ENCODE results near the gene ATP2C1. TPM values are rescaled to one million over a fixed set of nuclear protein-coding genes. Genes with fewer than 3 reads are reported as not detected.

The ATP2C1 gene
- total and polyA plus RNA-seq, 2 of the 13 experiments (the other 11 are each of a cell fraction or from before 2014, with no cell fraction given) = 32.4 to 37.6 TPM

DNA sequence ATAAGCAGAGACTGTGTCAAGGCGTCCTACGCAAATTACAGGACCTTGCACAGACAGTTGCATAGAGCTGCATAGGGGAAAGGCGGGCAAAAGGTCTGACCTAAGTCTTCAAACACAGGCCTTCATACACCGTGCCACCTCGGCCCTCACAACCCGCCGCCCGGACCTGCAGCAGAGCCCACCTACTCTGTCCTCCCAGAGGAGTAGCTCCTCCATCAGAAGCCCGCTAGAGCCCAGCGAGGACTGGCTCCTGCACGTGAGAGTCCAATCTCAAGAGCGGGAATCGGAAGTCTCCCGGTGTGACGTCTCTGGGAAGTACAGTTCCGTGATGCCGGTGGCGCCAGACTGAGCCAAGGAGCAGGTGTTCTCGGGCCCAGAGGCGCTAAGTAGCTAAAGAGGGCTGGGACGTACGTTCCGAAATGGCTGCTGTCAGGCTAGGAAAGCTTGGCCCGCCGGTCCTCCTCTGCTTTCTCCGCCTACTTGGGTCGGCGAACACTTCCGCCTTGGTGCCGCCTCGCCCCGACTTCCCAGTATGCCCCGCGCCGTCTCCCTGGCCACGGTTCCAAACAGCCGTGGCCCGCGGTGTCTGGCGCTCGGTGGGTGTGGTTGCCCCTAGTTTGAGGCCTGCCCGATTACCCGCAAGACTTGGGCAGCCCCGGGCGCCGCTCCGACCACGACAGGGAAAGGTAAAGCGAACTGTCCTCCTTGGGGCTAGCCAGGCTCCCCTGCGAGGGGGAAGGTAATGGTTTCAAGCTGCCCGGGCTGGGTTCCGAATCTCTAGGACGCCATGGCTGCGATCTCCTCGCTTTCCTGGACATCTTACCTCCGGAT lies 132.7 kb downstream of the ATP2C1 start, which contains the start of the genes ASTE1 and NEK11 (continued):
- TF ChIP-seq MTA1 (CRISPR knock-in tag; IDR thresholded peaks at IDR 0.05; ENCODE audit: borderline replicate concordance) (peak; percentile 82; the same call in 1 of the 2 replicates), RAD51 (IDR thresholded peaks at IDR 0.05; ENCODE audit: borderline replicate concordance) (no peak), ZNF30 (CRISPR knock-in tag; IDR thresholded peaks at IDR 0.05) (no peak), NR2F1 (CRISPR knock-in tag; IDR thresholded peaks at IDR 0.05) (no peak), KAT8 (CRISPR knock-in tag; IDR thresholded peaks at IDR 0.05) (peak; percentile 94), GFI1 (CRISPR knock-in tag; IDR thresholded peaks at IDR 0.05; ENCODE audit: borderline replicate concordance) (no peak; the same call in 1 of the 2 replicates), PPARG (CRISPR knock-in tag; conservative IDR thresholded peaks at IDR 0.05) (no peak; the same call in 1 of the 2 replicates), NFRKB (IDR thresholded peaks at IDR 0.05) (no peak), SKI (IDR thresholded peaks at IDR 0.05; ENCODE audit: partially characterized antibody) (peak; percentile 44), ZNF136 (CRISPR knock-in tag; IDR thresholded peaks at IDR 0.05; ENCODE audit: low read depth) (no peak), CCAR2 (optimal IDR thresholded peaks at IDR 0.05; ENCODE audit: low read depth, low read length) (no peak), ZNF253 (CRISPR knock-in tag; IDR thresholded peaks at IDR 0.05; ENCODE audit: borderline replicate concordance) (0 out of 2 replicates have a peak, but pooled peaks have one; percentile 33), ATRX (CRISPR knock-in tag; IDR thresholded peaks at IDR 0.05; ENCODE audit: borderline replicate concordance) (no peak), CREB1 (IDR thresholded peaks at IDR 0.05) (no peak), CREB1 (CRISPR knock-in tag; IDR thresholded peaks at IDR 0.05) (peak; percentile 80), ZNF121 (CRISPR knock-in tag; IDR thresholded peaks at IDR 0.05) (peak; percentile 76), SNAPC2 (CRISPR knock-in tag; IDR thresholded peaks at IDR 0.05) (peak; percentile 76), PHF20 (CRISPR knock-in tag; IDR thresholded peaks at IDR 0.05) (peak; percentile 87), ZNF619 (CRISPR knock-in tag; IDR thresholded peaks at IDR 0.05) (peak; percentile 85; the same call in 1 of the 2 replicates), ZNF567 (CRISPR knock-in tag; IDR thresholded peaks at IDR 0.05; ENCODE audit: borderline replicate concordance) (peak; percentile 66; the same call in 1 of the 2 replicates), KDM3A (CRISPR knock-in tag; IDR thresholded peaks at IDR 0.05; ENCODE audit: low read depth) (0 out of 2 replicates have a peak, but pooled peaks have one; percentile 38), RXRB (CRISPR knock-in tag; IDR thresholded peaks at IDR 0.05; ENCODE audit: borderline replicate concordance) (peak; percentile 58; the same call in 1 of the 2 replicates), HOXA7 (CRISPR knock-in tag; IDR thresholded peaks at IDR 0.05) (no peak)
- TF ChIP-seq, protein P1, sequence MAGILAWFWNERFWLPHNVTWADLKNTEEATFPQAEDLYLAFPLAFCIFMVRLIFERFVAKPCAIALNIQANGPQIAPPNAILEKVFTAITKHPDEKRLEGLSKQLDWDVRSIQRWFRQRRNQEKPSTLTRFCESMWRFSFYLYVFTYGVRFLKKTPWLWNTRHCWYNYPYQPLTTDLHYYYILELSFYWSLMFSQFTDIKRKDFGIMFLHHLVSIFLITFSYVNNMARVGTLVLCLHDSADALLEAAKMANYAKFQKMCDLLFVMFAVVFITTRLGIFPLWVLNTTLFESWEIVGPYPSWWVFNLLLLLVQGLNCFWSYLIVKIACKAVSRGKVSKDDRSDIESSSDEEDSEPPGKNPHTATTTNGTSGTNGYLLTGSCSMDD (CRISPR knock-in tag; IDR thresholded peaks at IDR 0.05) = no peak
- TF ChIP-seq, protein P2, sequence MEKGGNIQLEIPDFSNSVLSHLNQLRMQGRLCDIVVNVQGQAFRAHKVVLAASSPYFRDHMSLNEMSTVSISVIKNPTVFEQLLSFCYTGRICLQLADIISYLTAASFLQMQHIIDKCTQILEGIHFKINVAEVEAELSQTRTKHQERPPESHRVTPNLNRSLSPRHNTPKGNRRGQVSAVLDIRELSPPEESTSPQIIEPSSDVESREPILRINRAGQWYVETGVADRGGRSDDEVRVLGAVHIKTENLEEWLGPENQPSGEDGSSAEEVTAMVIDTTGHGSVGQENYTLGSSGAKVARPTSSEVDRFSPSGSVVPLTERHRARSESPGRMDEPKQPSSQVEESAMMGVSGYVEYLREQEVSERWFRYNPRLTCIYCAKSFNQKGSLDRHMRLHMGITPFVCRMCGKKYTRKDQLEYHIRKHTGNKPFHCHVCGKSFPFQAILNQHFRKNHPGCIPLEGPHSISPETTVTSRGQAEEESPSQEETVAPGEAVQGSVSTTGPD (CRISPR knock-in tag; IDR thresholded peaks at IDR 0.05) = no peak
- TF ChIP-seq, protein P3, sequence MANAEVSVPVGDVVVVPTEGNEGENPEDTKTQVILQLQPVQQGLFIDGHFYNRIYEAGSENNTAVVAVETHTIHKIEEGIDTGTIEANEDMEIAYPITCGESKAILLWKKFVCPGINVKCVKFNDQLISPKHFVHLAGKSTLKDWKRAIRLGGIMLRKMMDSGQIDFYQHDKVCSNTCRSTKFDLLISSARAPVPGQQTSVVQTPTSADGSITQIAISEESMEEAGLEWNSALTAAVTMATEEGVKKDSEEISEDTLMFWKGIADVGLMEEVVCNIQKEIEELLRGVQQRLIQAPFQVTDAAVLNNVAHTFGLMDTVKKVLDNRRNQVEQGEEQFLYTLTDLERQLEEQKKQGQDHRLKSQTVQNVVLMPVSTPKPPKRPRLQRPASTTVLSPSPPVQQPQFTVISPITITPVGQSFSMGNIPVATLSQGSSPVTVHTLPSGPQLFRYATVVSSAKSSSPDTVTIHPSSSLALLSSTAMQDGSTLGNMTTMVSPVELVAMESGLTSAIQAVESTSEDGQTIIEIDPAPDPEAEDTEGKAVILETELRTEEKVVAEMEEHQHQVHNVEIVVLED (CRISPR knock-in tag; IDR thresholded peaks at IDR 0.05; ENCODE audit: borderline replicate concordance) = peak; percentile 71
- TF ChIP-seq, protein P4, sequence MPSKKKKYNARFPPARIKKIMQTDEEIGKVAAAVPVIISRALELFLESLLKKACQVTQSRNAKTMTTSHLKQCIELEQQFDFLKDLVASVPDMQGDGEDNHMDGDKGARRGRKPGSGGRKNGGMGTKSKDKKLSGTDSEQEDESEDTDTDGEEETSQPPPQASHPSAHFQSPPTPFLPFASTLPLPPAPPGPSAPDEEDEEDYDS (CRISPR knock-in tag; IDR thresholded peaks at IDR 0.05) = peak; percentile 62

Data from HepG2 (cell line).